Lower leg skin (tissue), 4 donors: ENCODE measurements around the gene RASA3. TPM values are rescaled to one million over a fixed set of nuclear protein-coding genes. Genes with fewer than 3 reads are reported as not detected.

ENCODE experiments used
- DNase-seq, 2 donors: peaks; one replicate each; pipeline ENCODE4 v3.0.0-alpha.2; 2019; ENCODE audit warnings: low spot score in 2 of 2
- H3K4me3 ChIP-seq: fragments of 200-600 bp; sonication (generic); 2 replicates; pipeline ENCODE4 v1.5.1; 2017; ENCODE audit warnings: mild to moderate bottlenecking, low read depth; ENCODE audit not compliant: poor library complexity, severe bottlenecking
- POLR2A ChIP-seq, 2 donors: fragments of 450-650 bp; IDR thresholded peaks; one replicate each; pipeline ENCODE4 v1.6.1; 2016 to 2017; ENCODE audit warnings: antibody characterized with exemption in 2 of 2, mild to moderate bottlenecking in 1 of 2, moderate library complexity in 1 of 2
- WGBS, 2 donors: methylation state at CpG; one replicate each; pipeline ENCODE4 v1.1.5; 2018; 5-methylcytosine and 5-hydroxymethylcytosine counted together
- intact Hi-C: fragments of 100-400 bp; cut with DNase I; formaldehyde crosslinking; loops from one replicate; pipeline ENCODE4 v1.15.0; 2023; ENCODE audit warnings: low total_unique reads
- total RNA-seq, 4 donors: library from RNA; depleted of rRNA; stranded (reverse); fragments of >200 nt; gene quantifications; one replicate each; pipeline ENCODE4 v1.1.0, GENCODE V29; 2016
- TF ChIP-seq, protein P1 (sequence below), 3 donors: fragments of 450-650 bp; IDR thresholded peaks; one replicate each; pipeline ENCODE4 v1.5.1; 2016; ENCODE audit warnings: antibody characterized with exemption in 3 of 3, mild to moderate bottlenecking in 3 of 3, moderate library complexity in 2 of 3

The RASA3 gene
- total RNA-seq, 4 donors from 2014 or later, result 12.9 to 30.5 (median 24.2) TPM

DNA sequence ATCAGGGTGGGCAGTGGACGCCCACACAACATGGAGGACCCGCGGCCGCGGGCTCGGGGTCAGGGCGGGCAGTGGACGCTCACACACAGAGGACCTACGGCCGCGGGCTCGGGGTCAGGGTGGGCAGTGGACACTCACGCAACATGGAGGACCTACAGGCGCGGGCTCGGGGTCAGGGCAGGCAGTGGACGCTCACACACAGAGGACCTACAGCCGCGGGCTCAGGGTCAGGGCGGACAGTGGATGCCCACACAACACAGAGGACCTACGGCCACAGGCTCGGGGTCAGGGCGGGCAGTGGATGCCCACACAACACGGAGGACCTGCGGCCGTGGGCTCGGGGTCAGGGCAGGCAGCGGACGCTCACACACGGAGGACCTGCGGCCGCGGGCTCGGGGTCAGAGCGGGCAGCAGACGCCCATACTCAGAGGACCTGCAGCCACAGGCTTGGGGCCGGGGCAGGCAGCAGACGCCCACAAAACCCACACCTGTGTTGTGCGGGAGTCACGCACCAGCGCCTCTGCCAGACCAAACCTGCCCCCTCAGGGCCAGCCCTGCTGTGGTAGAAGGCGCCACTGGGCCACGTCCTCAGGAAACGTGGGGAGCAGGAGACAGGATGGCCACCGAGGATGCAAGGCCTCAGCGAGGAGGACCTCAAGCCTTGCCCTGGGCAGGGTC lies 131.0 kb downstream of the RASA3 start:
- DNase-seq, result no peak
- 87 to 93% methylated on average over 18 to 37 of the region's 46 CpGs for WGBS, 2 donors
- no peak overlapping the region for H3K4me3 ChIP-seq
- intact Hi-C loops, result no loop called here
- TF ChIP-seq POLR2A (IDR thresholded peaks at IDR 0.05), result no peak
- TF ChIP-seq, protein P1, sequence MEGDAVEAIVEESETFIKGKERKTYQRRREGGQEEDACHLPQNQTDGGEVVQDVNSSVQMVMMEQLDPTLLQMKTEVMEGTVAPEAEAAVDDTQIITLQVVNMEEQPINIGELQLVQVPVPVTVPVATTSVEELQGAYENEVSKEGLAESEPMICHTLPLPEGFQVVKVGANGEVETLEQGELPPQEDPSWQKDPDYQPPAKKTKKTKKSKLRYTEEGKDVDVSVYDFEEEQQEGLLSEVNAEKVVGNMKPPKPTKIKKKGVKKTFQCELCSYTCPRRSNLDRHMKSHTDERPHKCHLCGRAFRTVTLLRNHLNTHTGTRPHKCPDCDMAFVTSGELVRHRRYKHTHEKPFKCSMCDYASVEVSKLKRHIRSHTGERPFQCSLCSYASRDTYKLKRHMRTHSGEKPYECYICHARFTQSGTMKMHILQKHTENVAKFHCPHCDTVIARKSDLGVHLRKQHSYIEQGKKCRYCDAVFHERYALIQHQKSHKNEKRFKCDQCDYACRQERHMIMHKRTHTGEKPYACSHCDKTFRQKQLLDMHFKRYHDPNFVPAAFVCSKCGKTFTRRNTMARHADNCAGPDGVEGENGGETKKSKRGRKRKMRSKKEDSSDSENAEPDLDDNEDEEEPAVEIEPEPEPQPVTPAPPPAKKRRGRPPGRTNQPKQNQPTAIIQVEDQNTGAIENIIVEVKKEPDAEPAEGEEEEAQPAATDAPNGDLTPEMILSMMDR (IDR thresholded peaks at IDR 0.05), result no peak

DNA sequence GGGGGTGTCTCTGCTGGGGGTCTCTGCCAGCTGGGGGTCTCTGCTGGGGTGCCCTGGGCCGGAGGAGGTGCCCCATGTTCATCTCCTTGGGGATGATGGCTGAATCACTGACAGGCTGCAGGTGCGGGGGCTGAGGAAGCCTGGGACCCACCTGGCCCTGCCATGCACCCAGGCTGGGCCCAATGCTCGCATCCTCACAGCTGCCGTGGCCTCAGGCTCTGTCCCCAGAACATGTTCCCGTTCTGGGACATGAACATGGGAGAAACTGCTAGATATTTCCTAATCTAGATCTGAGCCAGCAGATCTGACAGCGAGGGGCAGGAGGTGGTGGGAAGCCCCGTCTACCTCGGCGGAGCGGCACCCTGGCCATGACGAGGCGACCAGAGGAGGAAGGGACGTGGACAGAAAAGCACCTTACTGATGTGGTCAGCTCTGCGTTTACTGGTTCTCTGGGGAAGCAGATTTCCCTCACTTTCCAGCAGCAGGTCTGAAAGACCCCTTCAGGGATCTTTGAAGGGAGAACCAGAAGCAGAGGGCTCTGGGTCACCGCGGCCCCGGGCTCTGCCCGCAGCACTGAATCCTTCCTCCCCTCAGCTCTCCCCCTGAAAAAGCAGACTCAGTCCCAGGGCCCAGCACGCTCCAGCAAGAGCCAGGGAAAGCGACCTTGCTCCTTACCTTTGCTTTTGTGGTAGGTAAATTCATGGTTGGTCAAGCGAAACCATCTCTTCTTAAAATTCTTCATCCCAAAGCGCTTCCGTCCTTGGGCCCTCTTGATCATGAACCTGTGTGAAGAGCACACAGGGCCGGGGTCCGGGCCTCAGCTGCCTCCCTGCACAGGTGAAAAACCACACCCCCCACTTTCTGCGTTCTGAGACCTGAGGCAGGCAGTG lies 132.0 kb downstream of the RASA3 start:
- DNase-seq, result no peak
- H3K4me3 ChIP-seq, result no peak overlapping the region
- WGBS, 2 donors, result 92% methylated on average over 22 to 23 of the region's 26 CpGs
- TF ChIP-seq POLR2A (IDR thresholded peaks at IDR 0.05), result no peak
- TF ChIP-seq, protein P1 (IDR thresholded peaks at IDR 0.05), result no peak
- intact Hi-C loops, result no loop called here

DNA sequence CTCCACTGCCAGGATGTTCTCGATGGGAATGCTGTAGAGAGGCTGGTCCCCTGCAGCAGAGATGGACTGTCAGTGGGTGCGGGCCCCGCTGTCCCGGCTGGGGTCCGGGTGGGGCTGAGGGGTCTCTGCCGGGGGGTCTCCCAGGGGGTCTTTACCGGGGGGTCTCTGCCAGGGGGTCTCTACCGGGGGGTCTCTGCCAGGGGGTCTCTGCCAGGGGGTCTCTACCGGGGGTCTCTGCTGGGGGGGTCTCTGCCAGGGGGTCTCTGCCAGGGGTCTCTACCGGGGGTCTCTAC lies 132.9 kb downstream of the RASA3 start:
- DNase-seq, result no peak
- H3K4me3 ChIP-seq, result no peak overlapping the region
- intact Hi-C loops, result no loop called here
- TF ChIP-seq, protein P1 (IDR thresholded peaks at IDR 0.05), result no peak
- no peak for TF ChIP-seq POLR2A (IDR thresholded peaks at IDR 0.05)
- WGBS, 2 donors, result 73 to 75% methylated on average over 2 to 5 of the region's 10 CpGs

DNA sequence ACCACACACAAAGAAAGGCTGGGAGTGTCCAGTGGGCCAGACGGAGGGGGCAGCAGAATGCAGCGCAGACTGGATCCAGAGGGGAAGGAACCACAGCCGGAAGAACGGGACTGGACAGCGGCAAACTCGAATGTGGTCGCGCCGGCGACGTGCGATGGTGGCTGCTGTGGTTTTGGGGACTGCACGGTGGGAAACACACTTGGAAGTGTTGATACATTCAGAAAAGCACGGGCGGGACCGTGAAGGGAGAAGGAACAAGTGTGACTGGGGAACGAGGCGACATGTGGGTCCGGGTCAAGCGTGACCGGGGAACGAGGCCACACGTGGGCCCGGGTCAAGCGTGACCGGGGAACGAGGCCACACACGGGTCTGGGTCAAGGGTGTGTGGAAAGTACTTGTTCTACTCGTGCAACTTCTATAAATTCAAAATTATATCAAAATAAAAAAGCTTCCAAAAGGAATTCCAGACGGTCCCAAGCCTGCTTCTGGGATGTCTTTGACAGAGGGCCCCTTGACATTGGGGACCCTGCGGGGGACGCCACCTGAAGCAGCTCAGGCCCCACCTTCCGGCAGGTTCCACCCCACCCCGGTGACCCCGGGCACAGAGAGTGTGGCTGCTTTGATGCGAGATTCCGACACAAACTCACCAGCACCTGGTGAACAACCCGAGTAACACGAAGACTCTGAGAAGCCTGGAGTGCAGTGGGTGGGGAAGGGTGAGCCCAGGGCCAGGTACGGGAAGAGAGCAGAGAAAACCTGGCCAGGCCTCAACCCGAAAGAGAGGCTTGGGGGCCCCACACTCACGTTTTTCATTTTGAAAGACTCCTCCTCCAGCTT lies 133.4 kb downstream of the RASA3 start:
- WGBS, 2 donors, result 69 to 81% methylated on average over 42 of the region's 42 CpGs
- TF ChIP-seq, protein P1 (IDR thresholded peaks at IDR 0.05), result no peak
- TF ChIP-seq POLR2A (IDR thresholded peaks at IDR 0.05), result no peak
- intact Hi-C loops, result no loop called here
- no peak overlapping the region for H3K4me3 ChIP-seq
- DNase-seq, result no peak

DNA sequence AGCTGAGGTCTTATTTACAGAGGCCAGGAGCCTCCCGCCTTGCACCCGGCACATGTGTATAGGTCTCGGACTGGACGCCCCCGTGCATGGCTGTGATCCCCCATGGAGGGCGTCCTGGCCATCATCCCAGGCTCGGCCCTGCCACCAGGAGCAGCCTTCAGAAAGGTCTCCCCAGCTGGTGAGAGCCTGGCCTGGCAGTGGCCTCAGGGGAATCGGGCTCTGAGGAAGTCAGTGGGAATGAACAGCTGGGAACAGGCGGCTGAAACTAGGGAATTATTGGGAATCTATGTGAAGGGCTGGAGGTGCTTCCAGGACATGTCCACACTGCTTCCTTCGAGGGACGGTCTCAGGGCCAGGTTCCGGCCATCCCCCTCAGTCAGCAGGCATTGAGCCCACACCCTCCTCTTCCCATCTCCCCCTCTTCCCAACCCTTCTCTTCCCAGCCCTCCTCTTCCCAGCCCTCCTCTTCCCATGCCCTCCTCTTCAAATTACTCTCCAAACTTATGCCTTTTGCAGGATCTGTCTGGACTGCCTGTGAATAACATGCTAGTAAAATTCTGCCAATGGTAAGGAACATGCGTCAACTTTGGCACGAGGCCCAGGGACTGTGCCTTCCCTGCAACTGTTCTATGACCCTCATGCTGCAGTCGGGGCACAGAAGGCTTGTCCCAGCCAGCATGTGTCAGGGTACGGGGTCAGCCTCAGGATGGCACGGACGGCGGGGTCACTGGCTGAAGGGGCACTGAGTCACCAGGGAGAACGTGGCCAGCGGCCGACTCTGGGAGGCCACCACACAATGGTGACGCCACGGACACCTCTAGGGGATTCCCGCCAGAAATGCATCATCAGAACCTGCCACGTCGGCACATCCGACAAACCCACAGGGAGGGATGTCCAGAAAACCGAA lies 134.3 kb downstream of the RASA3 start:
- DNase-seq, result no peak
- no peak overlapping the region for H3K4me3 ChIP-seq
- intact Hi-C loops, result no loop called here
- WGBS, 2 donors, result 66 to 67% methylated on average over 27 to 29 of the region's 29 CpGs
- no peak for TF ChIP-seq POLR2A (IDR thresholded peaks at IDR 0.05)
- TF ChIP-seq, protein P1 (IDR thresholded peaks at IDR 0.05), result no peak
